Adrenal gland (tissue), 5 donors: ENCODE measurements around the gene GTF3C5.

Experiments used
- CTCF ChIP-seq, 6 experiments: fragments of 450-650 bp in 4 of 6; fragments of 200-600 bp in 2 of 6; sonication (generic) in 1 of 6; IDR thresholded peaks; 1 replicate in 5 of 6; 2 replicates in 1 of 6; pipeline versions ENCODE4 v1.5.1 to v1.8.0; 2016 to 2021; ENCODE audit warnings: antibody characterized with exemption in 6 of 6, mild to moderate bottlenecking in 2 of 6, moderate library complexity in 1 of 6
- POLR2A ChIP-seq, 2 donors: fragments of 450-650 bp; IDR thresholded peaks; one replicate each; pipeline ENCODE4 v1.6.1; 2017; ENCODE audit warnings: antibody characterized with exemption in 2 of 2, mild to moderate bottlenecking in 2 of 2, moderate library complexity in 1 of 2
- donor health status: DM: no; HTN: no; CAD: no.

- TF ChIP-seq CTCF (IDR thresholded peaks at IDR 0.05) (no peak), POLR2A (IDR thresholded peaks at IDR 0.05) (no peak)
These were observed 58.0 kb downstream of the GTF3C5 start for GRCh38 chr9:133088756-133089155.
